Stimulated activated naive CD4-positive, alpha-beta T cell treated with Interleukin-2 at 50 U/mL for 16 hours (primary cell): ENCODE data around the gene MYOM3.

Experiments
- DNase-seq: peaks from one replicate; lab custom pipeline; 2025; lab: John Stamatoyannopoulos, UW

The MYOM3 gene

DNA sequence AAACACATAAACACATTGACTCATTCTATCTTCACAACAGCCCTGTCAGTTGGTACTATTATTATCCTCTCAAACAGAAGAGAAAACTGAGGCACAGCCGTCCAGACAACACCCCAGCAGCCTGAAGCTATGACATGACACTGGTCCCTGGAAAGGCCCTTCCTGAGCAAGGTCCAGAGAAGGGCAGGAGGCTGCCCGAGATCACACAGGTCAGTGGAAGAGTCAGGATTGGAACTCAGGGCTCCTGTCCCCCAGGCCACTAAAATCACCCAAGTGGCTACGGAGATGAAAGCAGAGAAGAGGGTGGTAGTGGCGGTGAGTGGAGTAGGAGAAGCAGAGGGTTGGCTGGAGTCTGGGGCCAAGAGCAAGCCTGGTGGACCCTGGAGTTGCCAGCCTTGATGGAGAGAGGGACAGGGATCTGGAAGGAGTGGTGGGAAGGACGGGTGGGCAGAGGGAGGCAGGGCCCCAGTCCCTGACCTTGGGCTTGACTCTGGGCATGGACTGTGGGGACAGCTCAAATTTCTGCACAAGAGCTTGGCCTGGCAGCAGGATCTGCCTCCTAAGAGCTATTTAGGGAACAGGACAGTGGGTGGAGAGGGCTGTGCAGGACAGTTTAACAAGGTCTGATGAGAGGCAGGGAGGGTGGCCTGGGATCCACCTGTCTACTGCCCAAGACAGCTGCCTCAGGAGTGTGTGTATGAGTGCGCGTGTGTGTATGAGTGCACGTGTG lies 15.8 kb downstream of the MYOM3 start:
- DNase-seq, result no peak

DNA sequence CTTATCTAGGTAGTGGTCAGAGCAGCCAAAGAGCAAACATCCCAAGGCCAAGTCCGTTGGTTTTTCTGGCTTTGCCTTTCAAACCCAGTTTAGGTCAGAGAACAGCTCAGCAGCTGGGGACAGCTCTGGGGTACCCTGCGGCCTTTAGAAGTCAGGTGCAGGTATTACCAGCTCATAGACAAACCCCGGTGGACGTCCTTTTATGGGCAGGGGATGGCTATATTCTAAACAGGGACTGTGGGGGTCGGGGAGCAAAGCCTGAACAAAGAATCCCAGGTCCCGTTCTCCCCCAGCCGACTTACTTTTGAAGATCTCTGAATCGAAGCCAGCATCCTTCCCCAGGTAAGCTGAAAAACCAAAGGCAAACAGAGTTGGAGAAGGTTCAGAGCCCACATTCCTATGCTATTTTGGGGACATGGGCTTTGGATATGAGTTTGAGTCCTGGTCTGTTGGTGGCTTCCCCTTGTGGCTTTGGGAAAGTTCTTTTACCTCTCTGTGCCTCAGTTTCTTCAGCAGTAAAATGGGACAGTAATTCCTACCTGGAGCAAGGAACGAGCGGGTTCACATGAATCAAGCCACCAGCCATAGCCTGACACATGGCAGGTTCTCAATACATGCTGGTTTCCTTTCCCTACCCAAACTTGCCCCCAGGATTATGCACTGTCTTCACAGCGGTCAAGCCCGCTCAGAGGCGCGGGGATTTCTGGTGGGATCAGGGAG lies 16.6 kb downstream of the MYOM3 start:
- DNase-seq, result no peak

DNA sequence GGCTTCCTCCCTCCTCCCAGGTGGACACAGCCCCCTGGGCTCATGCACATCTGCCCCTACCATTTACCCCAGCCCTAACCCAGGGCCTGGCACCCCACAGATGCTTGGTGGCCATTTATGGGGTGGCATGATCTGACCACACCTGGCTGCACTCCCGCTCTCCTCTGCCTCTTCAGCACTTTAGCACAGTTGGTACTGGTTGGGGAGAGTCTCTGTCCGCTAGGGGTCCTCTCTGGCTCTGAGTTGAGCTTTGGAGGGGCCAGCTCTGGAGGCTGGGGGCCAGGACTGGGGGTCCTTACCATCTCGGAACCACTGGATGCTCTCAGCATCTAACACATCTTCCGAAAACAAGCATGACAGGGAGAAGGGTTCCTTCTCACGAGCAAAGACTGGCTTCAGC lies 17.4 kb downstream of the MYOM3 start:
- no peak for DNase-seq

DNA sequence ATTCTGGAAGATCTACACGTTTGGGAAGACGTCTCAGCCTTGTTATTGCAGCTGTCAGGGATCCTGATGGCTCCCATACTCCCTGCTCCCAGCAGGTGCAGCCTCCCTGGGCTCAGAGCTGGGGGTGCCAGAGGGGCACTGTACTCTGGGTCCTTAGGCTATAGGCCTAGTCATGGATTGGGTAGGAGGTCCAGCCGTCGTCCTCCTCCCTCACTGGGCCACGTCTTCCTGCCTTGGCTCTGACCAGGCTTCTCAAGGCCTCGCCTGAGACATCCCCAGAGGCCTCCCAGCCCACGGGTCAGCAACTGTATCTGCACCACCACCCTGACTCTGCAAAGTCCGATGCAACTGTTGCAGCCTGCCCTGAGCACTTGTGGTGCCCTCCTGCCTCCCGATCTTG lies 18.2 kb downstream of the MYOM3 start:
- DNase-seq, result no peak

DNA sequence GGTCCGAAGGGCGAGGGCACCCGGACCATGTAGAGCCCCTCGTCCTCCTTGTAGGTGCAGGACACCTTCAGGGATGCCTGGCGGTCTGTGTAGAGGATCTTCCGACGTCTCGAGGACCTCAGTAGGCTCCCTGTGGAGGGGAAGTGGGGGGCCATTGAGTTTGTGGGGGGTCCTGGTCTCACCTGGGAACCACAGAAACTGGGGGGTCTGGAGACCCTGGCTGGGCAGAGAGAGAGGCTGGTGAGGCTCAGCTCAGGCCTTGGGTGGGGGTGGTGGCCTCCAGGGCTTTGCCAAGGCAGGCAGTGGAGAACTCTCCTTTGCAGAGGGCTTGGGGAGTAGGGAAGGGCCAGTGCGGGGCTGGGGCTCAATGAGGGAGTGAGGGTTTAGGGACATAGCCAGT lies 19.0 kb downstream of the MYOM3 start:
- DNase-seq, result no peak

GRCh38 chr1:24091971-24092482 lies 19.9 kb downstream of the MYOM3 start:
- DNase-seq, result no peak

- DNase-seq, result no peak
Observed at GRCh38 chr1:24090736-24091135, 21.2 kb downstream of the MYOM3 start.

GRCh38 chr1:24089743-24090555 lies 22.0 kb downstream of the MYOM3 start:
- no peak for DNase-seq

DNA sequence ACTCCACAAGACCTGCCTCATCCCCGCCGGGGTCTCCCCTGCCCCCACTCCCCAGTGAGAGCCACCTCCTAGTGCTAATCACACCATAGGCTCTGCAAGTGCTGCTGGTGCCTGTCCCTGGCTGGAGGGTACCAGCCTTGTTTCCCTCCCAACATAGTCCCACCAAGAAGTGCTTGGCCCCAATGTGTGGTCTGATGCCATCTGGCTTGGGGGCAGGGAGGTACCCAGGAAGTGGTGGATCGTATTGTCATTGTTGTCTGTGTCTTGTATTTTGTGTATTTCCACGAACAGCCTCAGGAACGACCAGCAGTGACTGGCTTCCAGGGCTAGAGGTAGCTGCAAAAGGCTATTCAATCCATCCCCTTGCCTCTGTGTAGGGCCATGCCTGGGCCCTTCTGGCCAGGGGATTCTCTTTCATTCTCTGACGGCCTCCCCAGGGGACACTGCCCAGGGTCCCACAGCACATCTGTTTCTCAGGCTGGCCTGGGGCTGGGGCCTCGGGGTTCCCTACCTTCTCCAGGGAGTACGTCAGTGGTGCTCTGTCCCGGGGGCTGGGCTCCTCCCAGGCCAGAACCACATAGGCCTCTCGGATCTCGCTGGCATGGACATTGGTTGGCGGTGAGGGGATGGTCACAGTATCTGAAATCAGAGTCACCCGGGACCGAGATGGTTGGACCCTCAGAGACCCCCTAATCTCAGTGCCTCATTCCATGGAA lies 22.8 kb downstream of the MYOM3 start:
- DNase-seq, result no peak

DNA sequence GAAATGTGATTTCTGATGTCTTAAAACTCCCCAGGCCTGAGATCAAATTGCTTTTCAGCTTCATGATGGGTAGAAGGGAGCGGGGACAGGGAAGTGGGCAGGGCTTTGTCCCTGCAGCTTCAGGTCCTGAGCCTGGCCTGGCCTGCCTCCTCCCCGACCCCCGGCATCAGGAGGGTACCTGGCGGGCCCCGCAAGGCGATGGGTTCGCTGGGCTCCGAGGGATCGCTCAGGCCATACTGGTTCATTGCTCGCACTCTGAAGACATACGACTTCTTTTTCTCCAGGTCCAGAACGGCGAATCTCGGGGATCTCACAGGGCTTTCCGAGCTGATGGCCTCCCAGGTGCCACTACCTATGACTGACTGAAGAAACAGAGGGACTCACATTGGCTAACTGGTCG lies 25.5 kb downstream of the MYOM3 start:
- no peak for DNase-seq

- no peak for DNase-seq
Observed at GRCh38 chr1:24085546-24085945, 26.4 kb downstream of the MYOM3 start.

- DNase-seq, result no peak
Observed at GRCh38 chr1:24085007-24085406, 26.9 kb downstream of the MYOM3 start.

DNA sequence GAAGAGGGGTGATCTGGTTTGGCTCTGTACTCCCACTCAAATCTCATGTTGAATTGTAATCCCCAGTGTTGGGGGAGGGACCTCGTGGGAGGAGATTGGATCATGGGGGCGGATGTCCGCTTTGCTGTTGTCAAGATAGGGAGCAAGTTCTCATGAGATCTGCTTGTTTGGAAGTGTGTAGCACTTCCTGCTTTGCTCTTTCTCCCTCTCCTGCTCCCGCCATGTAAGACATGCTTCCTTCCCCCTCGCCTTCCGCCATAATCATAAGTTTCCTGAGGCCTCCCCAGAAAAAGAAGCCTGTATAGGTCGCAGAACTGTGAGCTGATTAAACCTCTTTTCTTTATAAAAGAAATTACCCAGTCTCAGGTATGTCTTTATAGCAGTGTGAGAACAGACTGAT lies 27.9 kb downstream of the MYOM3 start:
- DNase-seq, result no peak

GRCh38 chr1:24082372-24082771 lies 29.6 kb downstream of the MYOM3 start:
- no peak for DNase-seq

GRCh38 chr1:24081190-24081589 lies 30.7 kb downstream of the MYOM3 start:
- DNase-seq, result no peak

GRCh38 chr1:24080131-24080530 lies 31.8 kb downstream of the MYOM3 start:
- no peak for DNase-seq

DNA sequence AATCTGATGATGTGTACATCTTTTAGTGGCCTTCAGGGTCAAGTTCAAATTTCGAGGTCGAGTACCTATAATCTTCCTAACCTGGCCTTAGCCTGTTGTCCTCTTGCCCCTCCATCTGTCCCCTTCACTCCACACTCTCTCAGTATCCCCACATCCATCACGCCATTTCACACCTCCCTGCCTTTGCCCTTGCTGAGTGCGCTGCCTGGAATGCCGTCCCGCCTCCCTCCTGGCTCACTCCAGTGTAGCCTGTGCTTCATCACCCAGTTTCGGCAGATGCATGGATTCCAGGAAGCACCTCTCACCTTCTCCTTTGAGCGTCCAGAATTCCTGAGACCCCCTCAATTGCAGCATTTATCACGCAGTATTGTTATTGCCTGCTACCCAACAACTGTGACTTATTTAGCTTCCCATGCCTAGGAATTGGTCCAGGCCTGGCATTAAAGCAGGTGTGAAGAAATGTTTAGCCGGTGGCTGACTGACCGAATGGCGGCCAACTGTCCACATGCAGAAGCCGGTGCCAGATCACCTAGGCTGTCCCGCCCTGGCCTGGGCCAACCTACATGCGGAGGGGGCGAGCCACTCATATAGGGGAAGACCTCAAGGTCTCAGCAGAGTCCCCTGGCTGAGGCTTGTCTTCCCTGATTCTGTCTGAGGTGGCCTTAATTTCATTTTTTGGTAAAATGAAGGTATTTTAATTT lies 34.5 kb downstream of the MYOM3 start:
- DNase-seq, result no peak

GRCh38 chr1:24075946-24076345 lies 36.0 kb downstream of the MYOM3 start:
- DNase-seq, result no peak

GRCh38 chr1:24075590-24075854 lies 36.4 kb downstream of the MYOM3 start:
- DNase-seq, result no peak

- no peak for DNase-seq
Observed at GRCh38 chr1:24074817-24075589, 36.9 kb downstream of the MYOM3 start.

GRCh38 chr1:24074196-24074595 lies 37.7 kb downstream of the MYOM3 start:
- DNase-seq, result no peak
